Uterus (tissue), 2 donors: ENCODE data around the gene ATP5ME.

ENCODE experiments used
- CTCF ChIP-seq, 4 experiments: fragments of 200-600 bp in 2 of 4; fragments of 450-650 bp in 2 of 4; sonication (generic) in 2 of 4; IDR thresholded peaks; one replicate each; pipeline ENCODE4 v1.5.1; 2016 to 2019; ENCODE audit warnings: antibody characterized with exemption in 4 of 4, mild to moderate bottlenecking in 2 of 4, moderate library complexity in 1 of 4
- POLR2A ChIP-seq, 2 donors: fragments of 450-650 bp; IDR thresholded peaks; one replicate each; pipeline ENCODE4 v1.6.1; 2016; ENCODE audit warnings: antibody characterized with exemption in 2 of 2, mild to moderate bottlenecking in 1 of 2, moderate library complexity in 1 of 2

GRCh38 chr4:658681-659667 lies 15.1 kb downstream of the ATP5ME start:
- TF ChIP-seq CTCF (IDR thresholded peaks at IDR 0.05), result no peak
- no peak for TF ChIP-seq POLR2A (IDR thresholded peaks at IDR 0.05)
